Measurements from ENCODE around the gene EXOC6.

DNA sequence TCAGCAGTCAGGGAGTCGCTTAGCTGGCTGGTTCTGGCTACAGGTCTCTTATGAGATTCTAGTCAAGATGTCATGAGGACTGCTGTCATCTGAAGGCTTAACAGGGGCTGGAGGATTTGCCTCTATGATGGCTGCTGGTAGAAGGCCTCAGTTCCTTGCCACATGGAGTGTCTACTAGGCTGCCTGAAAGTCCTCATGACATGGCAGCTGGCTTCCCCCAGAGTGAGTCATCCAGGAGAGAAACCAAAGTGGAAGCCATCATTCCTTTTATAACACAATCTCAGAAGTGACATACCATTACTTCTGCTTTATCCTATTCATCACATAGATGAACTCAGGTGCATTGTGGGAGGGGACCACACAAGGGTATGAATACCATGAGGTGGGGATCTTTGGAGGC lies 75.1 kb downstream of the EXOC6 start:
- TF ChIP-seq POLR2A (IDR thresholded peaks at IDR 0.05): no peak
- TF ChIP-seq EP300 (IDR thresholded peaks at IDR 0.05): no peak
- TF ChIP-seq, protein P1, sequence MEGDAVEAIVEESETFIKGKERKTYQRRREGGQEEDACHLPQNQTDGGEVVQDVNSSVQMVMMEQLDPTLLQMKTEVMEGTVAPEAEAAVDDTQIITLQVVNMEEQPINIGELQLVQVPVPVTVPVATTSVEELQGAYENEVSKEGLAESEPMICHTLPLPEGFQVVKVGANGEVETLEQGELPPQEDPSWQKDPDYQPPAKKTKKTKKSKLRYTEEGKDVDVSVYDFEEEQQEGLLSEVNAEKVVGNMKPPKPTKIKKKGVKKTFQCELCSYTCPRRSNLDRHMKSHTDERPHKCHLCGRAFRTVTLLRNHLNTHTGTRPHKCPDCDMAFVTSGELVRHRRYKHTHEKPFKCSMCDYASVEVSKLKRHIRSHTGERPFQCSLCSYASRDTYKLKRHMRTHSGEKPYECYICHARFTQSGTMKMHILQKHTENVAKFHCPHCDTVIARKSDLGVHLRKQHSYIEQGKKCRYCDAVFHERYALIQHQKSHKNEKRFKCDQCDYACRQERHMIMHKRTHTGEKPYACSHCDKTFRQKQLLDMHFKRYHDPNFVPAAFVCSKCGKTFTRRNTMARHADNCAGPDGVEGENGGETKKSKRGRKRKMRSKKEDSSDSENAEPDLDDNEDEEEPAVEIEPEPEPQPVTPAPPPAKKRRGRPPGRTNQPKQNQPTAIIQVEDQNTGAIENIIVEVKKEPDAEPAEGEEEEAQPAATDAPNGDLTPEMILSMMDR (IDR thresholded peaks at IDR 0.05): no peak
